PC-9 (cell line): ENCODE measurements around the gene C8G. TPM values are rescaled to one million over a fixed set of nuclear protein-coding genes. Genes with fewer than 3 reads are reported as not detected.

Experiments
- BruUV-seq: library from RNA; stranded (reverse); fragments of 400-500 nt; replicated peaks from 2 replicates; lab custom pipeline; 2021; lab: Mats Ljungman, UMichigan
- CTCF ChIA-PET: fragments of 300-600 bp; sonication (Branson Sonifier 250); formaldehyde crosslinking; loops from one replicate; lab custom pipeline; 2022; ENCODE audit warnings: antibody characterized with exemption; lab: Charles Lee
- POLR2A ChIA-PET: fragments of 300-600 bp; sonication (Branson Sonifier 250); formaldehyde crosslinking; loops from one replicate; lab custom pipeline; 2022; ENCODE audit warnings: antibody characterized with exemption; ENCODE audit not compliant: unreplicated experiment; lab: Charles Lee
- DNase-seq, 2 experiments: peaks; one replicate each; pipeline versions ENCODE4 v3.0.0 to v3.0.0-alpha.2; 2015 to 2022; ENCODE audit warnings: mixed read lengths in 1 of 2
- H2AFZ ChIP-seq: fragments of 200-600 bp; sonication (generic); 2 replicates; pipeline ENCODE4 v1.8.1; 2017; ENCODE audit warnings: antibody characterized with exemption
- H3F3A ChIP-seq: fragments of 200-600 bp; sonication (generic); 2 replicates; pipeline ENCODE4 v1.8.1; 2017; ENCODE audit warnings: antibody characterized with exemption, mild to moderate bottlenecking, low read depth; ENCODE audit not compliant: insufficient read depth
- H3K27ac ChIP-seq: fragments of 200-600 bp; sonication (generic); 2 replicates; pipeline ENCODE4 v1.6.1; 2016; ENCODE audit warnings: mixed run types
- H3K27me3 ChIP-seq: fragments of 200-600 bp; sonication (generic); 2 replicates; pipeline ENCODE4 v1.6.1; 2016; ENCODE audit warnings: low read depth, mixed run types; ENCODE audit not compliant: insufficient read depth
- H3K36me3 ChIP-seq: fragments of 200-600 bp; sonication (generic); 2 replicates; pipeline ENCODE4 v1.6.1; 2016; ENCODE audit warnings: low read depth, mixed run types
- H3K4me1 ChIP-seq: fragments of 200-600 bp; sonication (generic); replicated peaks from 2 replicates; pipeline ENCODE4 v1.6.1; 2016; ENCODE audit warnings: mixed run types; ENCODE audit not compliant: insufficient read depth
- H3K4me2 ChIP-seq: fragments of 200-600 bp; sonication (generic); 2 replicates; pipeline ENCODE4 v1.6.1; 2017; ENCODE audit warnings: mixed run types
- H3K4me3 ChIP-seq: fragments of 200-600 bp; sonication (generic); 2 replicates; pipeline ENCODE4 v1.6.1; 2016; ENCODE audit warnings: mixed run types
- H3K79me2 ChIP-seq: fragments of 200-600 bp; sonication (generic); 2 replicates; pipeline ENCODE4 v1.6.1; 2017; ENCODE audit warnings: low read depth, mixed run types
- H3K9me2 ChIP-seq: fragments of 200-600 bp; sonication (generic); 2 replicates; pipeline ENCODE4 v1.8.1; 2017; ENCODE audit warnings: mild to moderate bottlenecking; ENCODE audit not compliant: insufficient read depth
- H3K9me3 ChIP-seq: fragments of 200-600 bp; sonication (generic); 2 replicates; pipeline ENCODE4 v1.8.1; 2016; ENCODE audit warnings: low read depth; ENCODE audit not compliant: insufficient read depth
- H4K20me1 ChIP-seq: fragments of 200-600 bp; sonication (generic); 2 replicates; pipeline ENCODE4 v1.8.1; 2017; ENCODE audit not compliant: insufficient read depth
- EZH2 ChIP-seq: fragments of 200-600 bp; sonication (generic); IDR thresholded peaks from 2 replicates; pipeline ENCODE4 v1.8.0; 2017; ENCODE audit warnings: antibody characterized with exemption, low read depth
- intact Hi-C: fragments of 100-400 bp; cut with micrococcal nuclease; formaldehyde crosslinking; loops from one replicate; pipeline ENCODE4 v1.10.0; 2022; ENCODE audit not compliant: unreplicated experiment
- total RNA-seq: library from RNA; stranded (reverse); gene quantifications from 2 replicates; pipeline ENCODE4 v1.2.3, GENCODE V29; 2021
- TF ChIP-seq, protein P1 (sequence below): fragments of 200-600 bp; sonication (generic); conservative IDR thresholded peaks from 2 replicates; pipeline ENCODE4 v1.6.1; 2017; ENCODE audit warnings: mixed run types, antibody characterized with exemption, mild to moderate bottlenecking, moderate library complexity

Gene C8G
- total RNA-seq, 1 experiment from 2014 or later: 2.3 TPM

DNA sequence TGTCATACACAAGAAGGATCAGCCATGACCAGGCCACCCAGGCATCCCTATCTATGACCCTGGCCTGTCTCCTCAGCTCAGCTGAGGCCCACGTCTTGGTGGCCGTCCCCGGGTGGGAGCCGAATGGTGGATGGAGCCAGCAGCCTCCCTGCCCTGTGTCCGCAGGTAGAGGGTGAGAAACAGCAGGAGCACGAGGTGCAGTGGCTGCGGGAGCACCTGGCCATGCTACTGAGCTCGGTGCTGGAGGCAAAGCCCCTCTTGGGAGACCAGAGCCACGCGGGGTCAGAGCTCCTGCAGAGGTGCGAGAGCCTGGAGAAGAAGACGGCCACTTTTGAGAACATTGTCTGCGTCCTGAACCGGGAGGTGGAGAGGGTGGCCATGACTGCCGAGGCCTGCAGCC, 25.0 kb upstream of the C8G start:
- Histone ChIP-seq H3F3A (no peaks in the 10 kb centered on the region), H3K9me3 (no peaks in the 10 kb centered on the region), H3K4me2 (no peak overlapping the region), H3K4me3 (no peak overlapping the region), H3K27ac (no peak overlapping the region), H2AFZ (no peak overlapping the region), H4K20me1 (no peaks in the 10 kb centered on the region), H3K27me3 (no peaks in the 10 kb centered on the region), H3K9me2 (no peaks in the 10 kb centered on the region), H3K4me1 (no peaks in the 10 kb centered on the region), H3K36me3 (no peaks in the 10 kb centered on the region), H3K79me2 (no peaks in the 10 kb centered on the region)
- POLR2A ChIA-PET: interaction anchor here (0.5 kb wide), 1 partner anchor 54 kb away, joined by 3 read pairs; the partner anchor contains the start of gene EDF1
- no peak for TF ChIP-seq EZH2
- TF ChIP-seq, protein P1, sequence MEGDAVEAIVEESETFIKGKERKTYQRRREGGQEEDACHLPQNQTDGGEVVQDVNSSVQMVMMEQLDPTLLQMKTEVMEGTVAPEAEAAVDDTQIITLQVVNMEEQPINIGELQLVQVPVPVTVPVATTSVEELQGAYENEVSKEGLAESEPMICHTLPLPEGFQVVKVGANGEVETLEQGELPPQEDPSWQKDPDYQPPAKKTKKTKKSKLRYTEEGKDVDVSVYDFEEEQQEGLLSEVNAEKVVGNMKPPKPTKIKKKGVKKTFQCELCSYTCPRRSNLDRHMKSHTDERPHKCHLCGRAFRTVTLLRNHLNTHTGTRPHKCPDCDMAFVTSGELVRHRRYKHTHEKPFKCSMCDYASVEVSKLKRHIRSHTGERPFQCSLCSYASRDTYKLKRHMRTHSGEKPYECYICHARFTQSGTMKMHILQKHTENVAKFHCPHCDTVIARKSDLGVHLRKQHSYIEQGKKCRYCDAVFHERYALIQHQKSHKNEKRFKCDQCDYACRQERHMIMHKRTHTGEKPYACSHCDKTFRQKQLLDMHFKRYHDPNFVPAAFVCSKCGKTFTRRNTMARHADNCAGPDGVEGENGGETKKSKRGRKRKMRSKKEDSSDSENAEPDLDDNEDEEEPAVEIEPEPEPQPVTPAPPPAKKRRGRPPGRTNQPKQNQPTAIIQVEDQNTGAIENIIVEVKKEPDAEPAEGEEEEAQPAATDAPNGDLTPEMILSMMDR: no peak
- no peak for DNase-seq
- intact Hi-C loops: no loop called here
- no TSS peak for BruUV-seq
- CTCF ChIA-PET: interaction anchor here (0.6 kb wide), 1 partner anchor 128 kb away, joined by 3 read pairs; no protein-coding TSS in a partner anchor

DNA sequence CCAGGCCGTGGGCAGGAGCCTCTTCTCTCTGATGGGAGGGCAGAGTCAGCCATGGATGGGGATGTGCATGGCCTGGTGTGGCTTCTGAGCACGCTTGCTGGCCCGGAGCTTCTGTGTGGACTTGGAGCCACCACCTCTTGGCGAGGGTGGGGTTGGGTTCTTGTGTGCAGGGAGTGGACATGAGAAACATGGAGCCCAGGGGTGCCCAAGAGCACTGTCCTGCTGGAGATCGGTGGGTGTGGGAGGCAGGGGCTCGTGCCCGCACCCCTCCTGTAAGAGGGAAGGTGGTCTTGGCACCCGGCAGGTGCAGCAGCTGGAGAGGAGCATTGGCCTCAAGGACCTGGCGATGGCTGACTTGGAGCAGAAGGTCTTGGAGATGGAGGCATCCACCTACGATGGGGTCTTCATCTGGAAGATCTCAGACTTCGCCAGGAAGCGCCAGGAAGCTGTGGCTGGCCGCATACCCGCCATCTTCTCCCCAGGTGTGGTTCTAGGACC, 24.3 kb upstream of the C8G start:
- H3K4me1 ChIP-seq: no peaks in the 10 kb centered on the region
- no peaks in the 10 kb centered on the region; the same call in 1 of the 2 replicates for H3K36me3 ChIP-seq
- H3F3A ChIP-seq: no peaks in the 10 kb centered on the region
- H3K9me2 ChIP-seq: no peaks in the 10 kb centered on the region
- DNase-seq: no peak
- TF ChIP-seq EZH2: no peak
- TF ChIP-seq, protein P1: no peak
- CTCF ChIA-PET: no interaction called here
- H3K9me3 ChIP-seq: no peaks in the 10 kb centered on the region
- H2AFZ ChIP-seq: no peak overlapping the region
- H3K79me2 ChIP-seq: no peaks in the 10 kb centered on the region
- no peak overlapping the region for H3K27ac ChIP-seq
- no peak overlapping the region for H3K4me3 ChIP-seq
- H4K20me1 ChIP-seq: no peaks in the 10 kb centered on the region
- no peak overlapping the region for H3K4me2 ChIP-seq
- POLR2A ChIA-PET: no interaction called here
- no TSS peak for BruUV-seq
- no peaks in the 10 kb centered on the region for H3K27me3 ChIP-seq
- intact Hi-C loops: no loop called here

DNA sequence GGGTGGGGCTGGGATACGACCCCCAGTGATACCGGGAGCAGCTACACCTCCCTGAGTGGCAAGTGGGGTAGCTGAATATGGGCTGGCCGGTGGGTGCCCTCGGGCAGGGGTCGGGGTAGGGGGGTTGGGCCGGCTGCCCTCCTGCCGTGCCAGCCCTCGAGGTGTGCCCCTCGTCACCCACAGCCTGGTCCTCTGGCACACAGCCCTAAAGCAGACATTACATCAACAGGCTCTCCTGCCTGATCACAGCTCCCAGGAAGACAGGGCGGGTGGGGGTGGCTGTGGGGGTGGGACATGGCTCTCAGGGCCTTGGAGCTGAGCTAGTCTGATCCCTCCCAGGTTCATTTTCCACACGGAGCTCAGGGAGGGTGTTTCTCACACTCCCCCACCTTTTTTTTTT, 23.7 kb upstream of the C8G start:
- no peak overlapping the region for H3K27ac ChIP-seq
- BruUV-seq: no TSS peak

More for the DNA sequence above, 23.7 kb upstream of the C8G start:
- TF ChIP-seq, protein P1: no peak
- TF ChIP-seq EZH2: no peak
- POLR2A ChIA-PET: no interaction called here
- H4K20me1 ChIP-seq: no peaks in the 10 kb centered on the region
- no peak for DNase-seq
- intact Hi-C loops: no loop called here
- no peaks in the 10 kb centered on the region for H3F3A ChIP-seq
- no peak overlapping the region for H2AFZ ChIP-seq
- H3K9me3 ChIP-seq: no peaks in the 10 kb centered on the region
- no peaks in the 10 kb centered on the region for H3K9me2 ChIP-seq
- CTCF ChIA-PET: no interaction called here
- H3K4me2 ChIP-seq: no peak overlapping the region
- H3K4me1 ChIP-seq: no peaks in the 10 kb centered on the region
- no peaks in the 10 kb centered on the region for H3K27me3 ChIP-seq
- no peak overlapping the region for H3K4me3 ChIP-seq
- H3K36me3 ChIP-seq: no peaks in the 10 kb centered on the region; the same call in 1 of the 2 replicates
- H3K79me2 ChIP-seq: no peaks in the 10 kb centered on the region
